Peyer's patch (tissue), 4 donors: ENCODE results near the gene CACNA2D3. TPM values are rescaled to one million over a fixed set of nuclear protein-coding genes. Genes with fewer than 3 reads are reported as not detected.

ENCODE experiments used
- DNase-seq, 3 donors: peaks; one replicate each; pipeline ENCODE4 v3.0.0-alpha.2; 2017 to 2019
- H3K27ac ChIP-seq, 4 donors: fragments of 200-600 bp; sonication (generic); one replicate each; pipeline ENCODE4 v1.5.1; 2016 to 2019
- H3K27me3 ChIP-seq, 2 donors: fragments of 200-600 bp; sonication (generic); one replicate each; pipeline ENCODE4 v1.5.1; 2019
- H3K36me3 ChIP-seq, 3 donors: fragments of 200-600 bp; sonication (generic); one replicate each; pipeline ENCODE4 v1.5.1; 2016 to 2019
- H3K4me1 ChIP-seq, 4 donors: fragments of 200-600 bp; sonication (generic); one replicate each; pipeline ENCODE4 v1.5.1; 2016 to 2019
- H3K4me3 ChIP-seq, 4 donors: fragments of 200-600 bp; sonication (generic); 1 replicate in 3 of 4; 2 replicates in 1 of 4; pipeline ENCODE4 v1.5.1; 2016 to 2019; ENCODE audit warnings: mild to moderate bottlenecking in 1 of 4
- H3K9me3 ChIP-seq, 4 donors: fragments of 200-600 bp; sonication (generic); one replicate each; pipeline ENCODE4 v1.5.1; 2016 to 2019; ENCODE audit warnings: mild to moderate bottlenecking in 1 of 4
- POLR2A ChIP-seq, 2 donors: fragments of 450-650 bp; IDR thresholded peaks; one replicate each; pipeline ENCODE4 v1.5.1; 2017; ENCODE audit warnings: antibody characterized with exemption in 2 of 2, mild to moderate bottlenecking in 2 of 2, moderate library complexity in 2 of 2
- total RNA-seq, 4 donors: library from RNA; depleted of rRNA; stranded (reverse); fragments of >200 nt; gene quantifications; one replicate each; pipeline ENCODE4 v1.1.0, GENCODE V29; 2016
- TF ChIP-seq, protein P1 (sequence below), 6 experiments: fragments of 450-650 bp in 4 of 6; fragments of 200-600 bp in 2 of 6; sonication (generic) in 1 of 6; IDR thresholded peaks; one replicate each; pipeline ENCODE4 v1.5.1; 2017 to 2019; ENCODE audit warnings: antibody characterized with exemption in 6 of 6, mild to moderate bottlenecking in 3 of 6, moderate library complexity in 1 of 6

The CACNA2D3 gene
- total RNA-seq, 4 donors from 2014 or later, result 0.27 to 5.0 TPM; not detected in 2

DNA sequence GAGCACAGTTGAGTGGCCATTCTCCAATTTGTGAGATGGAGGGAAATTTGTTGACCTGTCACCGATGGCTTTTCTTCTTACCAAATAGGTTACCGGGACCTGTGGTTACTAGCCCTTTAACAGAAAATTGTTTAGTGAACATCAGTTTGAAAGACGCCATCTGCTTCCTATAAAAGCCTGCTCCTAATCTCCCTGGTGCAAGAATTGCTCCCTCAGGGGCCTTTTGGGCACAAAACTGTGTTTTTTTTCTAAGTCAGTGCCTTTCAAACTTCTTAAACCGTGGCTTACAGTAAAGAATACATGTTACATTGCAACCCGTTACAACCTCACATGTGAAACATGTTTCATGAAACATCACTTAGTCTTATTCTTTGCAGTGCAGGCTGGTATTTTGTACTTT is 15.0 kb downstream of the CACNA2D3 start:
- Histone ChIP-seq H3K4me1 (no peaks in the 10 kb centered on the region), H3K36me3 (no peaks in the 10 kb centered on the region), H3K27me3 (no peaks in the 10 kb centered on the region), H3K4me3 (no peak overlapping the region), H3K27ac (no peak overlapping the region), H3K9me3 (no peaks in the 10 kb centered on the region)
- TF ChIP-seq, protein P1, sequence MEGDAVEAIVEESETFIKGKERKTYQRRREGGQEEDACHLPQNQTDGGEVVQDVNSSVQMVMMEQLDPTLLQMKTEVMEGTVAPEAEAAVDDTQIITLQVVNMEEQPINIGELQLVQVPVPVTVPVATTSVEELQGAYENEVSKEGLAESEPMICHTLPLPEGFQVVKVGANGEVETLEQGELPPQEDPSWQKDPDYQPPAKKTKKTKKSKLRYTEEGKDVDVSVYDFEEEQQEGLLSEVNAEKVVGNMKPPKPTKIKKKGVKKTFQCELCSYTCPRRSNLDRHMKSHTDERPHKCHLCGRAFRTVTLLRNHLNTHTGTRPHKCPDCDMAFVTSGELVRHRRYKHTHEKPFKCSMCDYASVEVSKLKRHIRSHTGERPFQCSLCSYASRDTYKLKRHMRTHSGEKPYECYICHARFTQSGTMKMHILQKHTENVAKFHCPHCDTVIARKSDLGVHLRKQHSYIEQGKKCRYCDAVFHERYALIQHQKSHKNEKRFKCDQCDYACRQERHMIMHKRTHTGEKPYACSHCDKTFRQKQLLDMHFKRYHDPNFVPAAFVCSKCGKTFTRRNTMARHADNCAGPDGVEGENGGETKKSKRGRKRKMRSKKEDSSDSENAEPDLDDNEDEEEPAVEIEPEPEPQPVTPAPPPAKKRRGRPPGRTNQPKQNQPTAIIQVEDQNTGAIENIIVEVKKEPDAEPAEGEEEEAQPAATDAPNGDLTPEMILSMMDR (IDR thresholded peaks at IDR 0.05), result no peak
- no peak for DNase-seq

DNA sequence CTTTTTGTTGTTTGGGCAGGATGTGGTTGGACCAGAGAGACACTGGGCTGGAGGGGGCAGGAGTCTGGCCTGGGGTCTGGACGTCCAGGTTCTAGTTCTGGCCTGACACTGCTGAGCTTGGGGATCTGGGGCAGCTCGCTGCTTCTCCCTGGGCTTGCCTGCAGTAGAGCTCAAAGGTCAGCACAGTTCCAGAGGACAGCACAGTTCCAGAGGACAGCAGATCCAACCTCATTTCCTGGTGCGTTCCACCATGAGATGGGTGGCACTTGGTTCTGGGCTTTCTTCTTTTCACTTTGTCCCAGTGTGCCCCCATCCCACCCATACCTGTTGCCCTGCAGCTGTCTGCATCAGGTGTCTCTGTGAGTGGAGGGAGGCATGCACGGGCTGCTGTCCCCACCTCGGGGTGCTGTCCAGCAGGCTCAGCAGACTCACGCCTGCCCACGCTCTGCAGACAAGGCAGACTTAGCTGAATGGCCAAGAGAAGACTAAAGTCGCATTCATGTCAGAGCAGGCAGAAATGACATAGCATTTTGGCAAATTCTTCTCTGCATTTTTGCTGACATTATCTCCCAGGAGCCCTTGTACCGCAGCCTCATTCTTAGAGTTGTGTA is 16.7 kb downstream of the CACNA2D3 start:
- no peak overlapping the region for H3K4me3 ChIP-seq
- no peaks in the 10 kb centered on the region for H3K36me3 ChIP-seq
- H3K9me3 ChIP-seq, result no peaks in the 10 kb centered on the region
- TF ChIP-seq, protein P1 (IDR thresholded peaks at IDR 0.05), result no peak
- TF ChIP-seq POLR2A (IDR thresholded peaks at IDR 0.05), result no peak
- no peak overlapping the region for H3K27ac ChIP-seq
- DNase-seq, result no peak
- no peaks in the 10 kb centered on the region for H3K4me1 ChIP-seq
- no peaks in the 10 kb centered on the region for H3K27me3 ChIP-seq

DNA sequence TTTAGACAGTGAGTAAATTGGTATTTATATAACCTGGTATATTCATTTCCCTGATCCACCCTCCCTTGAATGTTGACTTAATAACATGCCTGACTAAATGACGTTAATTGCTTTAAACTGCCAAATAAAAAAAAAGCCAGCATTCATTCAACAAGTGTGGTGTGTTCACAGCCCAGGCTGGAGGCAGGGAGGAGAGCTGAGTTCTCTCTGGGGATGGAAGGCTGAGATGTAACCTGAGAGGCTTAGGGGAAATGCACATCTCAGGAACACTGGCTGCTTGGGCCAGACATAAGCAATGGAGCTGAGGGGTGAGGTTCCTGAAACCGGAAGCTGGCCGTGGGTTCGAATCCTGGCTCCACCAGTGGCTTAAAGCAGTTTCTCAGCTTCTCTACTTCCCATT is 17.3 kb downstream of the CACNA2D3 start:
- no peak overlapping the region for H3K27ac ChIP-seq
- DNase-seq, result no peak
- no peaks in the 10 kb centered on the region for H3K36me3 ChIP-seq
- TF ChIP-seq POLR2A (IDR thresholded peaks at IDR 0.05), result no peak
- TF ChIP-seq, protein P1 (IDR thresholded peaks at IDR 0.05), result no peak
- no peaks in the 10 kb centered on the region for H3K27me3 ChIP-seq
- H3K9me3 ChIP-seq, result no peaks in the 10 kb centered on the region
- H3K4me1 ChIP-seq, result no peaks in the 10 kb centered on the region
- H3K4me3 ChIP-seq, result no peak overlapping the region

DNA sequence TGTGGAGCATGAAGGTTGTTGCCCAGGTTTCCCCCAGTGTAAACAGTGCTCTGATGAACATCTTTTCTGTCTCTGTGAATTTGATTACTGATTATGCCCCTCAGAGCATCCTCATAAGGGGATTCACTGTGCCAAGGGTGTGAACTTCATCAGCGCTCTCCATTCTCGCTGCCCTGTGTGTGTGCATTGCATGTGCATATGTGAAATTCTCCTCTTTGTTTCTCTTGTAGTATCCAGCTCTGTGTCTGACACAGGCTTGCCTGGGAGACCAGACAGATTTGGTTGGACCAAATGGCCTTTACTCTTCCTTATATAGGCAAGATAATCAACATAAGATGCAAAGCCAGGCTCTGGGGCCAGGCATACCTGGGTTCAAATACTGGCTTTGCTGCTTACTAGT is 21.9 kb downstream of the CACNA2D3 start:
- Histone ChIP-seq H3K9me3 (no peaks in the 10 kb centered on the region), H3K36me3 (no peaks in the 10 kb centered on the region), H3K27me3 (no peaks in the 10 kb centered on the region), H3K4me3 (no peak overlapping the region), H3K4me1 (no peaks in the 10 kb centered on the region), H3K27ac (no peak overlapping the region)
- no peak for DNase-seq
- TF ChIP-seq, protein P1 (IDR thresholded peaks at IDR 0.05), result no peak
- TF ChIP-seq POLR2A (IDR thresholded peaks at IDR 0.05), result no peak

DNA sequence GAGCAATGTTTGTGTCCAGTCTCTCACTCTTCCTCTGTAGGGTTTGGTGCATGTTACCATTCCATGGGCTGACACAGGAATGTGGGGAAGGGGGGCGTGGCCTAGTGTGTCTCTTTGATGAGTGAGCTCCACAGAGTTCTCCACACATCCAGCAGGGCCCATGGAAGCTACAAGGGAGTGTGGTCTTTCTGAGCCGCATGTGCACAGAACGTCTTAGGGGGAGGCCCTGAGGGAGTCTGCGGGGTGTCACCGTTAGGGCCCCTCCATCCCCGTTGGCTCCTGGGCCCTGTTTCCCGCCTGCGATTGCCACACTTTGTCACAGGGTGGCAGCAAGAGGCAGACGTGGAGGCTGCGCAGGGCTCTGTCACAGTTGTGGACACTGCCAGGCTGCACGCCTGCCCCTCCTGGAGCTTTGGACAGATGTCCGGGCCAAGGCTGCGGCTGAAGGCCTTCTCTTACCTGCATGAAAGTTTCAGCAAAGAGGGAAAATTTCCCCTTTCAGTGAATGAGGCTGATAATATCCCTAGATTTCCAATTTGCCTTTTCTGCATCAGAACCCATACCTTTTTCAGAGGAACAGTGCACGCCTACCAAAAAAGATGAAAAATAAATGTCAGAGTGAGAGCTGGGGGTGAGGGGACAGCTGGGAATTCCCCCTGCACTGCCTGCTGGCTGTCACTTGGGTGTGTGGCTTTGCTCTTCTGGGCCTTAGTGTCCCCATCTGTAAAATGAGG is 24.3 kb downstream of the CACNA2D3 start:
- TF ChIP-seq, protein P1 (IDR thresholded peaks at IDR 0.05), result peak in 3 of 6 experiments; percentile 29 to 48 (median 34)
- TF ChIP-seq POLR2A (IDR thresholded peaks at IDR 0.05), result no peak
- H3K4me3 ChIP-seq, result no peak overlapping the region
- no peaks in the 10 kb centered on the region for H3K4me1 ChIP-seq
- H3K27me3 ChIP-seq, result no peaks in the 10 kb centered on the region
- H3K9me3 ChIP-seq, result no peaks in the 10 kb centered on the region
- no peak overlapping the region for H3K27ac ChIP-seq
- H3K36me3 ChIP-seq, result no peaks in the 10 kb centered on the region
- peak in 1 of 3 donors; percentile 48 for DNase-seq
